Colonic mucosa (tissue), 4 donors: ENCODE results near the gene VEZF1. TPM values are rescaled to one million over a fixed set of nuclear protein-coding genes. Genes with fewer than 3 reads are reported as not detected.
A peak's percentile ranks its signal among the peaks of the same experiment; 100 is the strongest.

ENCODE experiments used
- DNase-seq: peaks from one replicate; pipeline ENCODE4 v3.0.0-alpha.2; 2020
- H3K27ac ChIP-seq: fragments of 200-600 bp; one replicate; pipeline ENCODE4 v1.8.0; 2021
- H3K27me3 ChIP-seq: fragments of 200-600 bp; one replicate; pipeline ENCODE4 v1.8.0; 2021
- H3K36me3 ChIP-seq: fragments of 200-600 bp; one replicate; pipeline ENCODE4 v1.8.0; 2021
- H3K4me1 ChIP-seq: fragments of 200-600 bp; one replicate; pipeline ENCODE4 v1.8.0; 2021; ENCODE audit warnings: mild to moderate bottlenecking
- H3K4me3 ChIP-seq: fragments of 200-600 bp; one replicate; pipeline ENCODE4 v1.8.0; 2021
- H3K9ac ChIP-seq, 2 donors: one replicate each; pipeline ENCODE4 v1.7.0; 2013; ENCODE audit warnings: control low read depth in 2 of 2, low read depth in 2 of 2, low read length in 2 of 2
- H3K9me3 ChIP-seq: fragments of 200-600 bp; one replicate; pipeline ENCODE4 v1.8.0; 2021
- intact Hi-C: fragments of 100-400 bp; cut with DNase I; formaldehyde crosslinking; loops from one replicate; pipeline ENCODE4 v1.14.1; 2022
- total RNA-seq, 2 donors: library from RNA; stranded (reverse); fragmentation: NEBNext Ultra II Directional in 1 of 2; extraction: Animal tissue kit (Norgen Biotek cat#: 25700) in 1 of 2; gene quantifications; one replicate each; pipeline ENCODE4 v1.2.1, GENCODE V29; 2021
- TF ChIP-seq, protein P1 (sequence below): fragments of 200-600 bp; IDR thresholded peaks from one replicate; pipeline ENCODE4 v1.8.0; 2022; ENCODE audit warnings: antibody characterized with exemption, mild to moderate bottlenecking
- donor health status: healthy.
- donor health status: DM: no; HTN: no; CAD: no.
- donor health status: DM: no; HTN: no; CAD: no.

The VEZF1 gene
- total RNA-seq, 2 donors from 2014 or later = 35.7 to 52.8 TPM

- intact Hi-C loops = loop anchor here (5.0 kb wide), 2 partner anchors 35 to 95 kb away; no protein-coding TSS in a partner anchor
- Histone ChIP-seq H3K4me3 (peak overlapping the region; percentile 86), H3K9ac (peak overlapping the region; percentile 83 to 95), H3K27me3 (no peaks in the 10 kb centered on the region), H3K9me3 (no peaks in the 10 kb centered on the region), H3K4me1 (peaks cover 7% of the 10 kb centered on the region), H3K36me3 (no peaks in the 10 kb centered on the region), H3K27ac (peak overlapping the region; percentile 96)
- DNase-seq = peak; percentile 57
- TF ChIP-seq, protein P1, sequence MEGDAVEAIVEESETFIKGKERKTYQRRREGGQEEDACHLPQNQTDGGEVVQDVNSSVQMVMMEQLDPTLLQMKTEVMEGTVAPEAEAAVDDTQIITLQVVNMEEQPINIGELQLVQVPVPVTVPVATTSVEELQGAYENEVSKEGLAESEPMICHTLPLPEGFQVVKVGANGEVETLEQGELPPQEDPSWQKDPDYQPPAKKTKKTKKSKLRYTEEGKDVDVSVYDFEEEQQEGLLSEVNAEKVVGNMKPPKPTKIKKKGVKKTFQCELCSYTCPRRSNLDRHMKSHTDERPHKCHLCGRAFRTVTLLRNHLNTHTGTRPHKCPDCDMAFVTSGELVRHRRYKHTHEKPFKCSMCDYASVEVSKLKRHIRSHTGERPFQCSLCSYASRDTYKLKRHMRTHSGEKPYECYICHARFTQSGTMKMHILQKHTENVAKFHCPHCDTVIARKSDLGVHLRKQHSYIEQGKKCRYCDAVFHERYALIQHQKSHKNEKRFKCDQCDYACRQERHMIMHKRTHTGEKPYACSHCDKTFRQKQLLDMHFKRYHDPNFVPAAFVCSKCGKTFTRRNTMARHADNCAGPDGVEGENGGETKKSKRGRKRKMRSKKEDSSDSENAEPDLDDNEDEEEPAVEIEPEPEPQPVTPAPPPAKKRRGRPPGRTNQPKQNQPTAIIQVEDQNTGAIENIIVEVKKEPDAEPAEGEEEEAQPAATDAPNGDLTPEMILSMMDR = no peak
These were observed 1.0 kb downstream of the VEZF1 start for GRCh38 chr17:57986841-57987580.

DNA sequence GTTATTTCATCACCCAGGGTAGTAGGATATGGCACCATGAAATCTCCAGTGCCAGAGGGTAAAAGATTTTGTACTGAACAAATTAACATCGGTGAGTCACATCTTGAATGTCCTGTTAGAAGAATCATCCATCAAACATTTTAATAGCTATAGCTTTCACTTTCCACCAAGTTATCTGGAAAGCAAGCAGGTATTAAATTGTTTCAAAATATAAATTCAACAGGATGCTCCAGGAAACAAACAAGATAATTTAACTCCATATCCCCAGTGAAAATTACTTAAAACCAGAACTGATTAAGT, 2.4 kb downstream of the VEZF1 start:
- DNase-seq = no peak
- TF ChIP-seq, protein P1 = no peak
- intact Hi-C loops = loop anchor here (5.0 kb wide), 2 partner anchors 33 to 93 kb away; no protein-coding TSS in a partner anchor
- H3K4me3 ChIP-seq = no peak overlapping the region
- no peak overlapping the region for H3K27ac ChIP-seq
- no peaks in the 10 kb centered on the region for H3K9me3 ChIP-seq
- peak overlapping the region in 1 of 2 donors; percentile 7 for H3K9ac ChIP-seq
- no peaks in the 10 kb centered on the region for H3K27me3 ChIP-seq
- H3K4me1 ChIP-seq = peaks cover 7% of the 10 kb centered on the region
- H3K36me3 ChIP-seq = no peaks in the 10 kb centered on the region

DNA sequence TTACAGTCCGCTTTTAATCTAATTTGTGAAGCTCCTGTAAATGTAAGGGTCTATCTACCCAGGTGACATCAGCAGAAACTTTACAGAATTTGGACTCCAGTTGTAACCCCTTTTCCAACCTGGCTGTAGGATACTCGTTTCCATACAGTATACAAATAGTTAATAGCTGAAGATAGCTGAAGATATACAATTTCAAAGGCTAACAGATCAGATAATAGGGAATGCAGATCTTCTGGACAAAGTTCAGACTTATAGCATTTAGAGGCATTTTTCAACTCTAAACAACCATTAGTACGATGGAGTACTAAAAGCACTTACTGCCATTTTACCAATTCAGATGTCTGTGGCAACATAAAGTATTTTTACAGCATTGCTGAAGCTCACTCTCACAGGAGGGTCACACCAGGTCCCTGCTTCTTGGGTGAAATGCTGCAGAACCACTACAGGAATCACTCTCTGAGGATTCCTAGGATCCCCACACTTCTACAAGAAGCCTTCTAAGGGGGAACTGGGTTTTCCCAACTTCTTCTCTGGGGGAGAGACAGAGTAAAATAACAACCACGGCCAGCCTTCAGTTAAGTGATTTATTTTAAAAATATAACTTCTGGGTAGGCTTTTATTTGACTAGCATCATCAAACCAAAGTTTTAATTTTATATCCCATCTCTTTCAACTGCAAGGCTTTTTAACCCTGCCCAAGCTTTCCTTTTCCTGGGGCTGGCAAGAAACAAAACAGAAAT, 2.9 kb downstream of the VEZF1 start:
- Histone ChIP-seq H3K9ac (peak overlapping the region in 1 of 2 donors; percentile 7), H3K27me3 (no peaks in the 10 kb centered on the region), H3K36me3 (peaks cover under 1% of the 10 kb centered on the region), H3K4me1 (peaks cover 7% of the 10 kb centered on the region), H3K27ac (no peak overlapping the region), H3K9me3 (no peaks in the 10 kb centered on the region), H3K4me3 (no peak overlapping the region)
- TF ChIP-seq, protein P1 = no peak
- intact Hi-C loops = loop anchor here (5.0 kb wide), 2 partner anchors 33 to 93 kb away; no protein-coding TSS in a partner anchor
- no peak for DNase-seq

DNA sequence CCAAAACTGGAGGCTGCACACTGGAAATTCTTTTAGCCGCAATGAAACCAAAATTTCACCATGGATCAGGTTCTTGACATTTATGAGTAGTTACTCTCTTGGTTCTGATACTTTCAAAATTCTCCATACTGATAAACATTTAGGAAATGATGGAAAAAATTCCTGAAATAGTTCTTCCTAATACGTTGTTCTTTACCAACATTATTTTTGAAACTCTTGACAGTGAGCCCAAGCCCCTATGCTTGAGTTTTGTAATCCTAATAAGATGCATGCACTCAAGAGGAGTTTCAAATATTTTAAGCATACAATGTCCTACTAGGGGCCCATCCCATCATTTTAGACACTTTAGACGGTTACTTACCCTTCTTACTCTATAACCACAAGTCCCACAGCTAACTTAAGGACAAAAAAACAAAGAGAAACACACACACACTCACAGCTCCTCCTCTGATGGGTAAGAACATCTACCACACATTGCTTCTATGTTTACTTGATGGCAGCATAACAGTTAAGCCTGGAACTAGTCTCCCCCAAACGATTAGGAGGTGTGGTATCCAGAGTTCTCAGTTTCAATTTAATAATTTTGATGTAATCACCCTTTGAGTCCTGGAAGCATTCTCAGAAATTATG, 3.7 kb downstream of the VEZF1 start:
- no peaks in the 10 kb centered on the region for H3K9me3 ChIP-seq
- H3K27me3 ChIP-seq = no peaks in the 10 kb centered on the region
- H3K9ac ChIP-seq = no peak overlapping the region
- H3K36me3 ChIP-seq = peaks cover 8% of the 10 kb centered on the region
- no peak overlapping the region for H3K27ac ChIP-seq
- DNase-seq = no peak
- H3K4me3 ChIP-seq = no peak overlapping the region
- H3K4me1 ChIP-seq = peaks cover 7% of the 10 kb centered on the region
- intact Hi-C loops = no loop called here
- TF ChIP-seq, protein P1 = no peak

GRCh38 chr17:57983446-57983845, 4.6 kb downstream of the VEZF1 start:
- no peak overlapping the region for H3K27ac ChIP-seq
- no peaks in the 10 kb centered on the region for H3K27me3 ChIP-seq
- TF ChIP-seq, protein P1 = no peak
- peaks cover 17% of the 10 kb centered on the region for H3K36me3 ChIP-seq
- no peak overlapping the region for H3K4me3 ChIP-seq
- peaks cover 7% of the 10 kb centered on the region for H3K4me1 ChIP-seq
- H3K9me3 ChIP-seq = no peaks in the 10 kb centered on the region
- no peak overlapping the region for H3K9ac ChIP-seq
- intact Hi-C loops = no loop called here
- no peak for DNase-seq
